Stimulated activated CD8-positive, alpha-beta memory T cell treated with anti-CD3 and anti-CD28 coated beads, Interleukin-7, amount 100 ng/mL, for 24 hours (primary cell): ENCODE data around the gene HOXD8.

Experiments
- DNase-seq: peaks from one replicate; pipeline ENCODE4 v3.0.0-alpha.2; 2020; ENCODE audit warnings: low read depth

HOXD8 gene

GRCh38 chr2:176160986-176161824, 31.7 kb downstream of the HOXD8 start:
- no peak for DNase-seq

- DNase-seq = no peak
Measured at GRCh38 chr2:176161825-176162626, 32.5 kb downstream of the HOXD8 start.

GRCh38 chr2:176162911-176163671, 33.6 kb downstream of the HOXD8 start:
- DNase-seq = no peak

GRCh38 chr2:176163672-176164056, 34.2 kb downstream of the HOXD8 start:
- DNase-seq = no peak

- DNase-seq = no peak
Measured at GRCh38 chr2:176164201-176164600, 34.7 kb downstream of the HOXD8 start.

- DNase-seq = no peak
Measured at GRCh38 chr2:176164611-176165369, 35.3 kb downstream of the HOXD8 start.

GRCh38 chr2:176165370-176166050, 36.0 kb downstream of the HOXD8 start:
- no peak for DNase-seq

GRCh38 chr2:176166272-176166671, 36.8 kb downstream of the HOXD8 start:
- DNase-seq = no peak

- DNase-seq = no peak
Measured at GRCh38 chr2:176167398-176167797, 37.9 kb downstream of the HOXD8 start.

GRCh38 chr2:176169181-176169580, 39.7 kb downstream of the HOXD8 start:
- DNase-seq = no peak

GRCh38 chr2:176169711-176170110, 40.2 kb downstream of the HOXD8 start:
- DNase-seq = no peak

GRCh38 chr2:176170602-176171305, 41.2 kb downstream of the HOXD8 start:
- DNase-seq = no peak

GRCh38 chr2:176171351-176172006, 42.0 kb downstream of the HOXD8 start:
- no peak for DNase-seq

GRCh38 chr2:176172007-176172894, 42.7 kb downstream of the HOXD8 start:
- no peak for DNase-seq

GRCh38 chr2:176172895-176173566, 43.5 kb downstream of the HOXD8 start:
- DNase-seq = no peak

GRCh38 chr2:176173567-176174381, 44.3 kb downstream of the HOXD8 start:
- DNase-seq = no peak

GRCh38 chr2:176174382-176174823, 44.9 kb downstream of the HOXD8 start:
- no peak for DNase-seq
